Measurements from ENCODE around the gene MOB2.

DNA sequence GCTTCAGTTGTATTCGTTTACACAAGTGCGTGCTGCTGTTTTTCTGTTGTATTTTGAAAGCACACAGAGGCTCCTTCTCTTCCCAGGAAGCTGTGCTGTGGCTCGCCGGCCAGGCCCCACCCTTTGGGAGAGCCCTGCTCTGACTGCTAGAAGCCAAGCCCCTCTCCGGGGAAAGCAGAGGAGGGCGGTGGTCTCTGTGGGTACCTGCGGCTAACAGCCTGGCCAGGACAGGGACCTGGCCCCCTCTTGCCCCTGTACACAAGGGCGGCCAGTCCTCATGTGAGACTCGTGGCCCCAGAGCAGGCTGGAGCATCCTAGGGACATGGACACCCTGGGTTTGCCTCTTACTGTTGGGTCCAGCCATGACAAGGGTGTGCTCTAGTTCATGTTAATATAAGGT lies 14.8 kb downstream of the MOB2 start:
- TF ChIP-seq POLR2AphosphoS5 (IDR thresholded peaks at IDR 0.05; ENCODE audit: low read depth, low read length) (no peak), POLR2A (IDR thresholded peaks at IDR 0.05; ENCODE audit: low read depth, low read length) (no peak), TAF1 (IDR thresholded peaks at IDR 0.05; ENCODE audit: low read depth, low read length) (no peak)
